ENCODE data around the gene APOL2.
"Not testable (repeated sequence)": the region's sequence is repeated elsewhere in the genome, so short reads cannot be mapped to it uniquely, and the experiment has no call there.

The APOL2 gene
- total RNA-seq: 60.7 to 541 (median 116) reads per million in 17 experiments

- peak; percentile 90 to 93 (median 92) for DNase-seq
Measured at GRCh38 chr22:36239401-36240171, at the start of gene APOL2. TSS of gene APOL2 (minus strand) at chr22:36239527. CDS start at chr22:36233162, 6,365 bp downstream.

- no peak for DNase-seq
Measured at GRCh38 chr22:36288571-36289405, 49.5 kb upstream of the APOL2 start.

GRCh38 chr22:36287881-36288515, 48.7 kb upstream of the APOL2 start:
- no peak for DNase-seq

- peak; percentile 73 to 86 (median 81) for DNase-seq
Measured at GRCh38 chr22:36286096-36286957, 47.0 kb upstream of the APOL2 start.

GRCh38 chr22:36285545-36285944, 46.2 kb upstream of the APOL2 start:
- no peak for DNase-seq

GRCh38 chr22:36285017-36285416, 45.7 kb upstream of the APOL2 start:
- DNase-seq: no peak

GRCh38 chr22:36284171-36284571, 44.8 kb upstream of the APOL2 start:
- no peak for DNase-seq

- DNase-seq: no peak
Measured at GRCh38 chr22:36282328-36282831, 43.1 kb upstream of the APOL2 start.

- DNase-seq: no peak
Measured at GRCh38 chr22:36281781-36282327, 42.5 kb upstream of the APOL2 start.

- no peak for DNase-seq
Measured at GRCh38 chr22:36280379-36280778, 41.1 kb upstream of the APOL2 start.

GRCh38 chr22:36279219-36279666, 39.9 kb upstream of the APOL2 start:
- peak; percentile 12 to 46 (median 26) for DNase-seq

GRCh38 chr22:36277482-36278291, 38.4 kb upstream of the APOL2 start:
- peak; percentile 63 to 77 (median 73) for DNase-seq

GRCh38 chr22:36274531-36274930, 35.2 kb upstream of the APOL2 start:
- peak in 3 of 4 experiments; percentile 23 to 52 (median 44) for DNase-seq

GRCh38 chr22:36271951-36272350, 32.6 kb upstream of the APOL2 start:
- DNase-seq: not testable (repeated sequence)

- DNase-seq: not testable (repeated sequence)
Measured at GRCh38 chr22:36271231-36271630, 31.9 kb upstream of the APOL2 start.

- no peak for DNase-seq
Measured at GRCh38 chr22:36267896-36268485, 28.7 kb upstream of the APOL2 start.

- DNase-seq: no peak
Measured at GRCh38 chr22:36267058-36267457, 27.7 kb upstream of the APOL2 start.

- DNase-seq: not testable (repeated sequence)
Measured at GRCh38 chr22:36263886-36264664, 24.7 kb upstream of the APOL2 start.

- not testable (repeated sequence) for DNase-seq
Measured at GRCh38 chr22:36263216-36263673, 23.9 kb upstream of the APOL2 start.

Data from suppressor macrophage (primary cell).